IMR-90 (cell line): Measurements from ENCODE around the gene C1QL1. TPM values are rescaled to one million over a fixed set of nuclear protein-coding genes. Genes with fewer than 3 reads are reported as not detected.

Experiments
- ATAC-seq: fragments of 200-7000 bp; cut with Tn5 transposase; 2 replicates; pipeline ENCODE4 v1.9.1; 2020; ENCODE audit warnings: low read depth, mild to moderate bottlenecking, moderate library complexity
- BruUV-seq: library from RNA; stranded (reverse); fragments of 400-500 nt; replicated peaks from 2 replicates; lab custom pipeline; 2021; lab: Mats Ljungman, UMichigan
- CTCF ChIA-PET: fragments of 300-600 bp; formaldehyde crosslinking; extraction: SDS; loops from one replicate; lab custom pipeline; 2021; ENCODE audit warnings: antibody characterized with exemption; lab: Yijun Ruan, JAX
- POLR2A ChIA-PET: fragments of 300-600 bp; sonication (Branson Sonifier 250); formaldehyde crosslinking; loops from one replicate; lab custom pipeline; 2022; ENCODE audit warnings: antibody characterized with exemption; ENCODE audit not compliant: unreplicated experiment; lab: Charles Lee
- DNase-seq: peaks from one replicate; pipeline ENCODE4 v3.0.0; 2013
- H2AFZ ChIP-seq: replicated peaks from 2 replicates; pipeline ENCODE3; 2013; ENCODE audit warnings: low read length, mild to moderate bottlenecking; ENCODE audit not compliant: poor library complexity
- H2AK5ac ChIP-seq: 2 replicates; pipeline ENCODE4 v1.6.1; 2013; ENCODE audit warnings: low read depth, low read length, inconsistent platforms
- H2AK9ac ChIP-seq: replicated peaks from 2 replicates; pipeline ENCODE3; 2013; ENCODE audit warnings: mild to moderate bottlenecking, low read depth, low read length, moderate library complexity; ENCODE audit not compliant: poor library complexity
- H2BK120ac ChIP-seq: 2 replicates; pipeline ENCODE4 v1.6.1; 2013; ENCODE audit warnings: low read depth, low read length, inconsistent platforms
- H2BK15ac ChIP-seq: 3 replicates; pipeline ENCODE4 v1.6.1; 2013; ENCODE audit warnings: low read depth, low read length, inconsistent platforms
- H2BK20ac ChIP-seq: 2 replicates; pipeline ENCODE4 v1.6.1; 2013; ENCODE audit warnings: low read depth, mild to moderate bottlenecking, inconsistent platforms, low read length, moderate library complexity
- H2BK5ac ChIP-seq: 2 replicates; pipeline ENCODE4 v1.6.1; 2013; ENCODE audit warnings: mild to moderate bottlenecking, low read depth, low read length, inconsistent platforms; ENCODE audit not compliant: poor library complexity, severe bottlenecking
- H3K14ac ChIP-seq: replicated peaks from 2 replicates; pipeline ENCODE4 v1.6.1; 2013; ENCODE audit warnings: low read depth, low read length, inconsistent platforms
- H3K18ac ChIP-seq: 2 replicates; pipeline ENCODE4 v1.6.1; 2013; ENCODE audit warnings: low read depth, low read length, control low read depth
- H3K23ac ChIP-seq: 2 replicates; pipeline ENCODE4 v1.6.1; 2013; ENCODE audit warnings: low read depth, low read length, inconsistent platforms
- H3K27ac ChIP-seq: 2 replicates; pipeline ENCODE4 v1.5.1; 2013; ENCODE audit warnings: mild to moderate bottlenecking, control low read depth, low read length; ENCODE audit not compliant: insufficient read depth
- H3K27me3 ChIP-seq: 2 replicates; pipeline ENCODE4 v1.6.1; 2013; ENCODE audit warnings: low read length; ENCODE audit not compliant: control insufficient read depth, insufficient read depth
- H3K36me3 ChIP-seq: 2 replicates; pipeline ENCODE4 v1.6.1; 2013; ENCODE audit warnings: low read length, mixed read lengths; ENCODE audit not compliant: control insufficient read depth, insufficient read depth
- H3K4ac ChIP-seq: 2 replicates; pipeline ENCODE4 v1.6.1; 2013; ENCODE audit warnings: low read depth, low read length, inconsistent platforms
- H3K4me1 ChIP-seq: 2 replicates; pipeline ENCODE4 v1.6.1; 2013; ENCODE audit warnings: low read length, mixed read lengths; ENCODE audit not compliant: control insufficient read depth, insufficient read depth
- H3K4me2 ChIP-seq: 2 replicates; pipeline ENCODE4 v1.6.1; 2013; ENCODE audit warnings: low read depth, mild to moderate bottlenecking, control low read depth, low read length, moderate library complexity
- H3K4me3 ChIP-seq: 2 replicates; pipeline ENCODE4 v1.5.1; 2013; ENCODE audit warnings: low read depth, mild to moderate bottlenecking, control low read depth, low read length, moderate library complexity; ENCODE audit not compliant: insufficient read depth
- H3K56ac ChIP-seq: 2 replicates; pipeline ENCODE4 v1.6.1; 2013; ENCODE audit warnings: low read length, inconsistent platforms; ENCODE audit not compliant: insufficient read depth; ENCODE audit errors: extremely low read depth
- H3K79me1 ChIP-seq, 2 experiments: 2 replicates each; pipeline ENCODE4 v1.6.1; 2013; ENCODE audit warnings: low read length in 2 of 2, inconsistent platforms in 1 of 2, low read depth in 1 of 2
- H3K9ac ChIP-seq: 2 replicates; pipeline ENCODE4 v1.6.1; 2013; ENCODE audit warnings: low read depth, low read length, control low read depth
- H3K9me1 ChIP-seq: 2 replicates; pipeline ENCODE4 v1.6.1; 2013; ENCODE audit warnings: low read length, inconsistent platforms; ENCODE audit not compliant: insufficient read depth
- H3K9me3 ChIP-seq: 2 replicates; pipeline ENCODE4 v1.6.1; 2013; ENCODE audit warnings: low read length; ENCODE audit not compliant: control insufficient read depth, insufficient read depth
- H4K20me1 ChIP-seq: 2 replicates; pipeline ENCODE4 v1.6.1; 2013; ENCODE audit warnings: low read length, inconsistent platforms; ENCODE audit not compliant: insufficient read depth
- H4K5ac ChIP-seq: 2 replicates; pipeline ENCODE4 v1.6.1; 2013; ENCODE audit warnings: mild to moderate bottlenecking, low read depth, low read length, control low read depth
- H4K8ac ChIP-seq, 2 experiments: 2 replicates each; pipeline ENCODE4 v1.6.1; 2013; ENCODE audit warnings: low read depth in 2 of 2, low read length in 2 of 2, control low read depth in 1 of 2, inconsistent platforms in 1 of 2
- H4K91ac ChIP-seq: 2 replicates; pipeline ENCODE4 v1.6.1; 2013; ENCODE audit warnings: low read depth, low read length, inconsistent platforms; ENCODE audit not compliant: insufficient read depth
- BHLHE40 ChIP-seq: fragments of 150-350 bp; IDR thresholded peaks from 2 replicates; pipeline ENCODE4 v1.6.1; 2016; ENCODE audit warnings: mild to moderate bottlenecking, low read depth, low read length
- CHD1 ChIP-seq: IDR thresholded peaks from 2 replicates; pipeline ENCODE4 v1.6.1; 2012; ENCODE audit warnings: low read depth, low read length, improper control_type of control experiment
- FOS ChIP-seq: fragments of 150-350 bp; IDR thresholded peaks from 2 replicates; pipeline ENCODE4 v1.6.1; 2016; ENCODE audit warnings: low read depth, low read length
- NFE2L2 ChIP-seq: fragments of 150-350 bp; IDR thresholded peaks from 2 replicates; pipeline ENCODE4 v1.6.1; 2016; ENCODE audit warnings: low read depth, mild to moderate bottlenecking, low read length
- POLR2A ChIP-seq: IDR thresholded peaks from 2 replicates; pipeline ENCODE4 v1.6.1; 2012; ENCODE audit warnings: mild to moderate bottlenecking, low read depth, low read length
- WGBS, 2 experiments: methylation state at CpG; one replicate each; pipeline versions ENCODE4 v1.1.5 to v1.1.7; 2013; ENCODE audit warnings: missing lambda C conversion rate in 2 of 2; ENCODE audit not compliant: insufficient read length in 1 of 2; ENCODE audit errors: extremely low coverage in 2 of 2; 5-methylcytosine and 5-hydroxymethylcytosine counted together
- dilution Hi-C: fragments of 300-500 bp; cut with HindIII; formaldehyde crosslinking; loops from one replicate; pipeline ENCODE4 v1.14.3; 2018; ENCODE audit warnings: low sequenced_read_pairs; ENCODE audit not compliant: unreplicated experiment
- in situ Hi-C: fragments of 300-500 bp; cut with MboI; formaldehyde crosslinking; loops from 3 replicates; pipeline ENCODE4 v1.14.3; 2019; ENCODE audit warnings: low sequenced_read_pairs, inconsistent platforms, mixed read lengths
- intact Hi-C: fragments of 100-400 bp; cut with micrococcal nuclease; formaldehyde crosslinking; loops from 2 replicates; pipeline ENCODE4 v1.10.0; 2022
- polyA plus RNA-seq, 3 experiments: library from polyadenylated mRNA; depleted of rRNA; stranded (reverse); fragments of >200 nt; gene quantifications; 2 replicates each; pipeline ENCODE4 v1.2.3, GENCODE V29; 2012; ENCODE audit warnings: low replicate concordance in 1 of 3
- total RNA-seq: library from RNA; depleted of rRNA; stranded (reverse); fragments of >200 nt; gene quantifications from 2 replicates; pipeline ENCODE4 v1.2.3, GENCODE V29; 2012

The C1QL1 gene
- total and polyA plus RNA-seq, 2 of the 4 experiments (the other 2 are of a cell fraction) = 0.18 to 0.84 TPM

- DNase-seq (no peak), ATAC-seq (no peak)
- Histone ChIP-seq H2AFZ (no peak overlapping the region), H2BK20ac (no peak overlapping the region), H4K8ac (no peak overlapping the region), H2BK120ac (no peak overlapping the region), H2BK15ac (no peak overlapping the region), H3K4me3 (no peak overlapping the region), H4K20me1 (no peaks in the 10 kb centered on the region; the same call in 1 of the 2 replicates), H2AK5ac (no peak overlapping the region), H3K14ac (no peak overlapping the region), H3K18ac (no peak overlapping the region), H4K5ac (no peak overlapping the region), H3K27ac (no peak overlapping the region), H3K23ac (no peak overlapping the region), H3K4me2 (no peak overlapping the region), H3K4me1 (no peaks in the 10 kb centered on the region), H2BK5ac (no peak overlapping the region), H3K4ac (no peak overlapping the region), H3K36me3 (peaks cover 2% of the 10 kb centered on the region; the same call in 1 of the 2 replicates), H3K9me3 (no peaks in the 10 kb centered on the region), H3K79me1 (peaks cover 19 to 31% of the 10 kb centered on the region in 2 experiments), H4K91ac (no peak overlapping the region), H3K9me1 (no peaks in the 10 kb centered on the region; the same call in 1 of the 2 replicates), H3K56ac (no peak overlapping the region), H3K9ac (no peak overlapping the region), H2AK9ac (peak overlapping the region; percentile 70), H3K27me3 (no peaks in the 10 kb centered on the region)
- CTCF ChIA-PET = no interaction called here
- in situ Hi-C loops = no loop called here
- POLR2A ChIA-PET = no interaction called here
- intact Hi-C loops = no loop called here
- BruUV-seq = no TSS peak
- TF ChIP-seq NFE2L2 (no peak), BHLHE40 (no peak), FOS (no peak), POLR2A (no peak), CHD1 (no peak)
- dilution Hi-C loops = no loop called here
- WGBS, 2 experiments = 97% methylated on average over 4 of the region's 10 CpGs; no CpG with 5 or more reads in 1 of the 2 experiments
Measured at GRCh38 chr17:44934745-44935105, 33.4 kb downstream of the C1QL1 start.
